Measurements from ENCODE around the gene RPS27.

GRCh38 chr1:153942766-153943549 is 47.6 kb upstream of the RPS27 start:
- TF ChIP-seq CTCF (IDR thresholded peaks at IDR 0.05) = no peak
- no peak for TF ChIP-seq EZH2 (IDR thresholded peaks at IDR 0.05)
- no peak for TF ChIP-seq EZH2phosphoT487 (IDR thresholded peaks at IDR 0.05)

Measured in neural progenitor cell (in vitro differentiated cells).